HEK293T (cell line): Measurements from ENCODE around the gene AEBP1.

Source experiments
- ARNT ChIP-seq: fragments of 450-650 bp; IDR thresholded peaks from 2 replicates; pipeline ENCODE4 v1.6.1; 2017; ENCODE audit warnings: mild to moderate bottlenecking
- BHLHE40 ChIP-seq: fragments of 450-650 bp; IDR thresholded peaks from 2 replicates; pipeline ENCODE4 v1.6.1; 2016; ENCODE audit warnings: mild to moderate bottlenecking, moderate library complexity, borderline replicate concordance
- ELF4 ChIP-seq: fragments of 450-650 bp; IDR thresholded peaks from 2 replicates; pipeline ENCODE4 v1.6.1; 2017; ENCODE audit warnings: antibody characterized with exemption
- FOXA1 ChIP-seq: fragments of 450-650 bp; IDR thresholded peaks from 2 replicates; pipeline ENCODE4 v1.6.1; 2016; ENCODE audit warnings: mild to moderate bottlenecking
- FOXK2 ChIP-seq: fragments of 450-650 bp; IDR thresholded peaks from 2 replicates; pipeline ENCODE4 v1.6.1; 2016; ENCODE audit warnings: mild to moderate bottlenecking
- ZNF384 ChIP-seq: fragments of 450-650 bp; IDR thresholded peaks from 2 replicates; pipeline ENCODE4 v1.6.1; 2016

DNA sequence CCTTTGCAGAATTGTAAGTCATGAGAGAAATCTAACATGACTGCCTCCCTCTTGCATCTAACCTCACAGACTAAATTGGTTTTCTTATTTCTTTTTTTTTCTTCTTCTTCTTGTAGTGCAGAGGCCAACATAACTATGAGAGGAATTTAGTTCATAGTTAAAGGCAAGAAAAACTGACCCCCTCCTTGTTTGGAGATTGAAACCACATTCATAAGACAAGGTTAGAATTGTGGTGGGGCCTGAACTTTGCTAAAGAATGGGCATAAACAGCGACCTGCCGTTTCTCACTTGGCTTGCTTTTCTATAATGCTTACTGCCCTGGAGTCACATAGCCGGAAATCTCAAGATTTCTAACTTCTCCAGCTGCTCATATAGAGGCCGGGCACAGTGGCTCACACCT lies 19.4 kb upstream of the AEBP1 start:
- no peak for TF ChIP-seq FOXA1
- no peak for TF ChIP-seq BHLHE40
- TF ChIP-seq ZNF384, result no peak
- TF ChIP-seq ELF4, result no peak
- TF ChIP-seq FOXK2, result no peak
- TF ChIP-seq ARNT, result no peak
